ENCODE measurements around the gene REPIN1.
A peak's percentile ranks its signal among the peaks of the same experiment; 100 is the strongest.

Gene REPIN1

DNA sequence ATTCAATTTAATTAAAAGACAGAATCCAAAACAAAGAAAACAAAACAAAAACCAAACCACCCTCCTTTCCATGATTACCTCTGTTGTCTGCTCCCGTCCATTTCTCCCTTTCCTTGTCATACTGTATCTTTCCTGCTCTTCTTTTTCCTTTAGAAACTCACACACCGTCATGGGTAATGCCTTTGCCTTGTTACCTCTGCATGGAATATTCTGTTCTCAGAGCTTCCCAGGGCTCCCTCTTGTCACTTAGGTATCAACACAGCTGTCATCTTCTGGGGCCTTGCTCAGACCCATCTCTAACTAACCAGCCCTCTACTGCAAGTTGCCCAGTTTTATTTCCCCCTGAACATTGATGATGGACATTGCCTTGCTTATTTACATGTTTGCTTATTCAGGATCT is 51.6 kb downstream of the REPIN1 start:
- FAIRE-seq (no peak), DNase-seq (ENCODE audit: low spot score) (no peak)

- DNase-seq (ENCODE audit: low spot score) (peak; percentile 38), FAIRE-seq (no peak)
These were observed 52.5 kb downstream of the REPIN1 start for GRCh38 chr7:150420987-150421674.

DNA sequence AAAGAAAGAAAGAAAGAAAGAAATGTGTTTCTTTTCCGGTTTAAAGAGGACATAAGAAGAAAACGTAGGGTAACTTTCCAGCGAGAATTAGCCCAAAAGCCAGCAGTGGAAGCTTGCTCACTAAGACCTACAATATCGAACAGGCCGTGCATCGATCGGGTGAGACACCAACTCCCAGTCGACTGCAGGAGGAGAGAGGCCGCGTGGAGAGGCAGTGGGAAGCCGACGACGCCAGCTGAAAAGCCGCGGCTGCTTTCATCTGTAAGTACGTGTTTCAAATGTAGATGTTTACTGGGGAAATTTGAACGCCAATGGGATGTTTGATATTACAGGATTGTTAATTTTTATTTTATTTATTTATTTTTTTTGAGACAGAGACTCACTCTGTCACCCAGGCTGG is 53.2 kb downstream of the REPIN1 start:
- no peak for DNase-seq (ENCODE audit: low spot score)
- FAIRE-seq = no peak
